Progenitor cell of endocrine pancreas (in vitro differentiated cells): Measurements from ENCODE around the gene KCNG4. TPM values are rescaled to one million over a fixed set of nuclear protein-coding genes. Genes with fewer than 3 reads are reported as not detected.

ENCODE experiments used
- DNase-seq: peaks from one replicate; pipeline ENCODE4 v3.0.0; 2021; ENCODE audit warnings: low spot score; ENCODE audit not compliant: unreplicated experiment
- H3K27ac Mint-ChIP-seq: 2 replicates; pipeline ENCODE4 v1.8.0; 2021; ENCODE audit warnings: mild to moderate bottlenecking, moderate library complexity, mixed read lengths
- H3K27me3 Mint-ChIP-seq: 2 replicates; pipeline ENCODE4 v1.8.0; 2021; ENCODE audit warnings: mixed read lengths
- H3K36me3 Mint-ChIP-seq: 2 replicates; pipeline ENCODE4 v1.8.0; 2022; ENCODE audit warnings: mixed read lengths; ENCODE audit not compliant: insufficient read depth
- H3K4me1 Mint-ChIP-seq: 2 replicates; pipeline ENCODE4 v1.8.0; 2021; ENCODE audit warnings: low read depth, mixed read lengths
- H3K4me3 Mint-ChIP-seq: 2 replicates; pipeline ENCODE4 v1.8.0; 2021; ENCODE audit warnings: low read depth, mild to moderate bottlenecking, moderate library complexity, mixed read lengths
- H3K9me3 Mint-ChIP-seq: 2 replicates; pipeline ENCODE4 v1.8.0; 2021; ENCODE audit warnings: low read depth, mixed read lengths
- CTCF ChIP-seq: fragments of 200-600 bp; sonication (generic); IDR thresholded peaks from one replicate; pipeline ENCODE4 v1.5.0; 2021; ENCODE audit warnings: antibody characterized with exemption, mild to moderate bottlenecking; ENCODE audit not compliant: unreplicated experiment
- total RNA-seq: library from RNA; stranded (reverse); gene quantifications from 2 replicates; pipeline ENCODE4 v1.2.1, GENCODE V29; 2021

KCNG4 gene
- total RNA-seq, 1 donor from 2014 or later, result not detected

- Mint-ChIP-seq H3K9me3 (no peaks in the 10 kb centered on the region), H3K4me3 (peak overlapping the region; percentile 31)
- no peak for DNase-seq
Measured at GRCh38 chr16:84266451-84266850, 26.6 kb upstream of the KCNG4 start.

GRCh38 chr16:84262939-84263338 lies 23.1 kb upstream of the KCNG4 start:
- DNase-seq, result no peak
- no peak overlapping the region for H3K27ac Mint-ChIP-seq
- no peaks in the 10 kb centered on the region for H3K36me3 Mint-ChIP-seq
- no peaks in the 10 kb centered on the region for H3K9me3 Mint-ChIP-seq
- no peaks in the 10 kb centered on the region for H3K4me1 Mint-ChIP-seq
- H3K27me3 Mint-ChIP-seq, result peaks cover 12% of the 10 kb centered on the region
- no peak for TF ChIP-seq CTCF
- H3K4me3 Mint-ChIP-seq, result no peak overlapping the region

More at GRCh38 chr16:84266451-84266850, 26.6 kb upstream of the KCNG4 start:
- Mint-ChIP-seq H3K36me3 (no peaks in the 10 kb centered on the region), H3K4me1 (peaks cover 3% of the 10 kb centered on the region), H3K27ac (no peak overlapping the region), H3K27me3 (peaks cover 19% of the 10 kb centered on the region)
- no peak for TF ChIP-seq CTCF

GRCh38 chr16:84262031-84262430 lies 22.2 kb upstream of the KCNG4 start:
- Mint-ChIP-seq H3K27me3 (peaks cover 9% of the 10 kb centered on the region), H3K4me1 (no peaks in the 10 kb centered on the region), H3K9me3 (no peaks in the 10 kb centered on the region), H3K27ac (no peak overlapping the region), H3K36me3 (no peaks in the 10 kb centered on the region), H3K4me3 (no peak overlapping the region)
- no peak for DNase-seq
- no peak for TF ChIP-seq CTCF

DNA sequence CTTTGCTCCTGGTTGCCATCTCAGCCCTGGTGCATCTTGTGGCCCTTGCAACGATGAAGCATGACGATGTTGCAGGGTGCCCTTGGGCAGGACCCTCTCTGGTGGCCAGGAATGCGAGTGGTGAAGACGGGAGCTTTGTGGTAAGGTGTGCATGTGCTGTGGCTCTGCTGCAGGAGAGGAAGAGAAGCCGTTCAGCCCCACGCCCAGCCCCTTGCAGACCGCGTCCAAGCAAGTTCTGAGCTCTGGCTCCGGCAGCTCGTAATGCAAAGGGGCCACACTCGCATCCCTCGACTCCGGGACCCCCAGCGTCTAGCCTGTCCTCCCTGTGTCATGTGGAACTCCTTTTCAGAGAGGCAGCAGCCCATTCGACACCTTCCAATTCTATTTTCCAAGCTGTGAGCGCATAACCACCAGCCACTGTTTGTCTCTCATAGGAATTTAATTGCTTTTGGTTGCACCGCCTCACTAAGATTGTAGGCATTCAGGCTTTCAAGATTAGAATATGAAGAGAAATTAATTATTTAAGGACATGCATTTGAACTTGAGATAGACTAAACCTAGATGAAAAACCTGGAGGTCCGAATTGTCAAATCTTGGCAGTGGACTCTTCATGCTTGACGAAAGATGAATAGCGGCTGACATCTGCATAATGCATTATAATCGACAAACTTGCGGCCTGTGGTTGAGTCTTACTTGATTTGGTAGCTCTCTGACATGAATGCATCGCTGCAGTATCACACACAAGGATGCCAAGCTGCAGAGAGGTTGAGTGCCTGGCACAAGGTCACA lies 21.1 kb upstream of the KCNG4 start:
- Mint-ChIP-seq H3K4me1 (no peaks in the 10 kb centered on the region), H3K27me3 (peaks cover 14% of the 10 kb centered on the region), H3K4me3 (no peak overlapping the region), H3K27ac (no peak overlapping the region), H3K36me3 (no peaks in the 10 kb centered on the region), H3K9me3 (no peaks in the 10 kb centered on the region)
- no peak for TF ChIP-seq CTCF
- DNase-seq, result no peak

- no peak for TF ChIP-seq CTCF
- DNase-seq, result no peak
- Mint-ChIP-seq H3K27me3 (peaks cover 18% of the 10 kb centered on the region), H3K27ac (no peak overlapping the region), H3K36me3 (no peaks in the 10 kb centered on the region), H3K9me3 (no peaks in the 10 kb centered on the region), H3K4me3 (no peak overlapping the region), H3K4me1 (no peaks in the 10 kb centered on the region)
Measured at GRCh38 chr16:84259691-84260090, 19.9 kb upstream of the KCNG4 start.
